GM19238 (cell line): ENCODE measurements around the gene TMEM131.

Source experiments
- DNase-seq: peaks from one replicate; pipeline ENCODE4 v3.0.0; 2011; ENCODE audit warnings: low spot score; ENCODE audit not compliant: insufficient read length

TMEM131 gene

GRCh38 chr2:97739893-97740245 lies 255.9 kb downstream of the TMEM131 start:
- no peak for DNase-seq

DNA sequence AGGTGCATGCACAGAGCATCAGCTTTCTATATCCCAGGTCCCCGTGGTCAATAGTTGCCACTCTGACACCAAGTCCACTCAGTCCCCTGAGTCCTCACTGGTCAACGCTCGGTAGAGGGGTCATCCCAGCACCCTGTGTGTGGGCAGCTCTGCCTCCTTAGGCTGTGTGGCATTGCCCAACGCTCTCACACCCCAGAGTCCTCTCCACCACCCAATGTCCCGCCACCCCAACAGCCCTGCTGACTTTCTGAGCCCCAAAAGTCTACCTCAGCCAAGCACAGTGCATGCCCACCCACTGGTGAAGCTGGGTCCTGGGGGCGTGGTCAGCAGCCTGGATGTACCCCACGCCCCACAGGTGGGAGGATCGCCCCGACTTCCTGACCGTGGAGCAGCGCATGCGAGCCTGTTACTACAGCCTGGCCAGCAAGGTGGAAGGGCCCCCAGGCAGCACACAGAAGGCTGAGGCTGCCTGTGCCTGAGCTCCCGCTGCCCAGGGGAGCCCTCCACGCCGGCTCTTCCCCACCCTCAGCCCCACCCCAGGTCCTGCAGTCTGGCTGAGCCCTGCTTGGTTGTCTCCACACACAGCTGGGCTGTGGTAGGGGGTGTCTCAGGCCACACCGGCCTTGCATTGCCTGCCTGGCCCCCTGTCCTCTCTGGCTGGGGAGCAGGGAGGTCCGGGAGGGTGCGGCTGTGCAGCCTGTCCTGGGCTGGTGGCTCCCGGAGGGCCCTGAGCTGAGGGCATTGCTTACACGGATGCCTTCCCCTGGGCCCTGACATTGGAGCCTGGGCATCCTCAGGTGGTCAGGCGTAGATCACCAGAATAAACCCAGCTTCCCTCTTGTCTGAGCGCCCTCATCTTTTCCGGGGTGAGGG lies 256.5 kb downstream of the TMEM131 start:
- DNase-seq, result no peak

- no peak for DNase-seq
Measured at GRCh38 chr2:97738179-97739019, 257.3 kb downstream of the TMEM131 start.

DNA sequence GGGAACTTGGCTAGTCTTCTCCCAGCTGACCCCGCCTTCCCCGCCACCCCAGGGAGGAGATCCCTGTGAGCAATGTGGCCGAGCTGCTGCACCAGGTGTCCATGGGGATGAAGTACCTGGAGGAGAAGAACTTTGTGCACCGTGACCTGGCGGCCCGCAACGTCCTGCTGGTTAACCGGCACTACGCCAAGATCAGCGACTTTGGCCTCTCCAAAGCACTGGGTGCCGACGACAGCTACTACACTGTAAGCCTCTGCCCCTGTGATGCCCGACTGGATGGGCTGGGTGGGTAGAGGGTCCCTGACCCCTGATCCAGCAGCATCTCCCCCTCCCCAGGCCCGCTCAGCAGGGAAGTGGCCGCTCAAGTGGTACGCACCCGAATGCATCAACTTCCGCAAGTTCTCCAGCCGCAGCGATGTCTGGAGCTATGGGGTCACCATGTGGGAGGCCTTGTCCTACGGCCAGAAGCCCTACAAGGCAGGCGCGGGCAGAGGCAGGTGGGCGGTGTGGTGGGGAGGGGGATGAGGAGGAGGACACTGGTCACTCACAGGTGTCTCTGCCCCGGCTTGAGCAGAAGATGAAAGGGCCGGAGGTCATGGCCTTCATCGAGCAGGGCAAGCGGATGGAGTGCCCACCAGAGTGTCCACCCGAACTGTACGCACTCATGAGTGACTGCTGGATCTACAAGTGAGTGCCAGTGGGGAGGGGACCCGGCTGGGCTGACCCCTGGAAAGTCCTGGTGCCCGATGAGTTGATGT lies 258.1 kb downstream of the TMEM131 start:
- DNase-seq, result no peak

DNA sequence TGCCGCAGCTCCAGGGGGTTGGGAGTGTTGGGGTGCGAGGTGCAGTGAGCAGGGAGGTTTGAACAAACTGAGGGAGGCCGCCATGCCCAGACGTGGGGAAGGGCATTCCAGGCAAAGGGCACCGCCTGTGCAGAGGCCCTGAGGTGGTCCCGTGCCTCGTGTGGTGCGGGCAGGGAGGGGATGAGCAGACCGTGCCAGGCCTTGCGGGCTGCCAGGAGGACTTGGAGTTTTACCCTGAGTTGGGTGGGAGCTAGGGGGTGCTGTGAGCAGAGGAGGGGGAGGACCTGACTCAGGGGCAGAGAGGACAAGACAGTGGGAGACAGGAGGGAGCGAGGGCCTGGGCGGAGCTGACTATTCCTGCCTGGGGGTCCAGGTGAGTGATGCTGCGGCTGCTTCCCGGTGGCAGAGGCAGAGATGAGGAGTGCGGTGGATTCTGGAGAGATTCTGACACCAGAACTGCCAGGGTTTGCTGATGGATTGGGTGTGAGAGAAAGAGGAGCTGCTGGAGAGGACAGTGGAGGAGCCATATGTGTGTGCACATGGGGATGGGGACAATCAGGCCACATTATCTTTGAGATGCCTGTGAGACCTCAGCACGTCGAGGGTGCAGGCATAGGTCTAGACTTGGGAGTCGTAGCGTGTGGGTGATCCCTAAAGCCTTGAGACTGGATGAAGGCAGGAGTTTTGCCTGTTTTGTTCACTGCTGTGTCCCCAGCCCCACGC lies 259.0 kb downstream of the TMEM131 start:
- no peak for DNase-seq

GRCh38 chr2:97736185-97736584 lies 259.6 kb downstream of the TMEM131 start:
- no peak for DNase-seq

GRCh38 chr2:97735161-97735561 lies 260.6 kb downstream of the TMEM131 start:
- no peak for DNase-seq

DNA sequence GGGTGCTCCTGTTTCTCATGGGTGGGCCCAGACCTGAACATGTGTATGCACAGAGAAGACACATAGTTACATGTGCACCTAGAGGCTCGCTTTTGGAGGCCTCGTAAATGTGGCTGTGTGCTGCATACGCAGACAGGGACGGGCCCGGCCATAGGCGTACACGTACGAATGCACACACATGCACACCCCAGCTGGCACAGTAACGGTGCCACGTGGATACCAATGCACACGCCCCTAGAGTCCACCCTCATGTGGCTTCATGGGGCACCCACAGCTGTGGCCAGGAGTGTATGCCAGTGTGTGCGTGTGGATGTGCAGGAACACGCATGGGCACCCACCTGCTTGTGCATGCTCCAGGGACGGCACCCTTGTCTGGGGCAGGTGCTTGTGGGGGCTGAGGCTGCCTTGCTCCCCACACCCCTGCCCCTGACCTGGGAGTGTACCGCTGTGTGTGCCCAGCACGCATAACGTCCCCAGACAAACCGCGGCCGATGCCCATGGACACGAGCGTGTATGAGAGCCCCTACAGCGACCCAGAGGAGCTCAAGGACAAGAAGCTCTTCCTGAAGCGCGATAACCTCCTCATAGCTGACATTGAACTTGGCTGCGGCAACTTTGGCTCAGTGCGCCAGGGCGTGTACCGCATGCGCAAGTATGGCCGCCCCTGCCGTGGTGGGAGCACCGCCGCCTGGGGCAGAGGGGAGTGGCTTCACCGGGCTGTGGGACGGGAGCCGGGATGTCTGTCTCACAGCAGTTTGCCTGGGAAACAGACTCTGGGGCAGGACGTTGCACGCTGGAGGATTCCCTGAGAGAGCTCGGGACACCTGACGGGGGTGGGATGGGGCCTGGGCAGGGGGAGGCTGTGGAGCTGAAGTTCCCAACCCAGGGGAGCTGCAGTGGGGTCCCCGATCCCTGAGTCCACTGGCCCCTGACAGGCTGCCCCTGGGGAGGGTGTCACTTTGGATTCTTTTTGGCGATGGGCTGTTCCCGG lies 261.4 kb downstream of the TMEM131 start:
- no peak for DNase-seq

DNA sequence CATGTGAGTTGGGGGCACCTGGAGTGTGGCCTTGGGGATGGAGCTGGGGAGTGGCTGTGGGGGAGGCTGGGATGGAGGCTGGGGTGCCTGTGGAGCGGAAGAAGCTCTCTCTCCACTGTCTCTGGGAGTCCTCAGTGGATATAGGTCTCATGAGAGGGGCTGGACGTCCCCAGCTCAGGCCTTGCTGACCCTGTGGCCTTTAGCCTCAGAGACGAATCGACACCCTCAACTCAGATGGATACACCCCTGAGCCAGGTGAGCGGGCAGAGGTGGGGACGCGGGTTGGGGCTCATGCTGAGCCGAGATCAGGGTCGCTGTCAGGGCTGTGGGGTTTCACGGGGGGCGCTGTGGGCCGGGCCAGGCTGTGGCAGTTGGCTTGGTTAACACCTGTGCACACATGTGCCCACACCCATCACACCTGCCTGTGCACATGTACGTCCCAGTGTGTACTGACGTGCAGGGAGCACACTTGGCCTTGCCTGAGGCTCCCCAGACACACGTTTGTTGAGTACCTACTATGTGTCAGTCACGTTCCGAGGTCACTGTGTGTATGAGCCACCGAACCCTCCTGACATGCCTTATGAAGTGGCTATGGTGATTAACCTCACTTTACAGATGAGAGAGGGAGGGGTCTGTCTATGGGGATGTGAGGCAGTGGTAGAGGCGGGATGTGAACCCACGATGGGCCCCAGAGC lies 262.3 kb downstream of the TMEM131 start:
- no peak for DNase-seq

DNA sequence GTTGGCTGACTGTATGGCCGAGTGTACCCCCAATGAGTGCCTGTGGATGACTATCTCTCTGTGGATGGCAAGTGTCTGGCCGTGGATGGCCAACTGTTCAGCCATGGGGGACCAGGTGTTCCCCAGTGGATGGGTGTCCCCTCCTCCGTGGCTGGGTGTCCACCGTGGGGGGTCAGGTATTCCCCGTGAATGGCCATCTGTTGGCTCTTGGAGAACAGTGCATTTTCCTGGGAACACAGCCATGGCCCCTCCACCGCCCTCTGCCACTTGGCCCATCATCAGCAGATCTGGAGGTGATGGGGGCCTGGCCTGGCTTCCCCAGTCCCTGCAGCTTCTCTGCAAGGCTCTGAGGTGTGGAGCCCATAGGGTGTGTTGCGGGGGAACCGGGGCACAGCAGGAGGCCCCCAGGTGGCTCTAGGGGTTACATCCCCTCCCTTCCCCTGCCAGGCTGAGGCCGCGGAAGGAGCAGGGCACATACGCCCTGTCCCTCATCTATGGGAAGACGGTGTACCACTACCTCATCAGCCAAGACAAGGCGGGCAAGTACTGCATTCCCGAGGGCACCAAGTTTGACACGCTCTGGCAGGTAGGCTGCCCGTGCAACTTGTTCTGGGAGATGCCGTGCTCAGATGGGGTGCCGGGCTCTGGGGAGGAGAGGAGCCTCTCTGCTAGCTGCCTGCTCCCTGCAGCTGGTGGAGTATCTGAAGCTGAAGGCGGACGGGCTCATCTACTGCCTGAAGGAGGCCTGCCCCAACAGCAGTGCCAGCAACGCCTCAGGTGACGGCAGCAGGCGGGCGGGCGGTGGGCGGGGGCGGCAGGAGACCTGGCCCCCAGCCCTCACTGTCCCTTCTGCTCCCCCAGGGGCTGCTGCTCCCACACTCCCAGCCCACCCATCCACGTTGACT lies 263.1 kb downstream of the TMEM131 start:
- no peak for DNase-seq

DNA sequence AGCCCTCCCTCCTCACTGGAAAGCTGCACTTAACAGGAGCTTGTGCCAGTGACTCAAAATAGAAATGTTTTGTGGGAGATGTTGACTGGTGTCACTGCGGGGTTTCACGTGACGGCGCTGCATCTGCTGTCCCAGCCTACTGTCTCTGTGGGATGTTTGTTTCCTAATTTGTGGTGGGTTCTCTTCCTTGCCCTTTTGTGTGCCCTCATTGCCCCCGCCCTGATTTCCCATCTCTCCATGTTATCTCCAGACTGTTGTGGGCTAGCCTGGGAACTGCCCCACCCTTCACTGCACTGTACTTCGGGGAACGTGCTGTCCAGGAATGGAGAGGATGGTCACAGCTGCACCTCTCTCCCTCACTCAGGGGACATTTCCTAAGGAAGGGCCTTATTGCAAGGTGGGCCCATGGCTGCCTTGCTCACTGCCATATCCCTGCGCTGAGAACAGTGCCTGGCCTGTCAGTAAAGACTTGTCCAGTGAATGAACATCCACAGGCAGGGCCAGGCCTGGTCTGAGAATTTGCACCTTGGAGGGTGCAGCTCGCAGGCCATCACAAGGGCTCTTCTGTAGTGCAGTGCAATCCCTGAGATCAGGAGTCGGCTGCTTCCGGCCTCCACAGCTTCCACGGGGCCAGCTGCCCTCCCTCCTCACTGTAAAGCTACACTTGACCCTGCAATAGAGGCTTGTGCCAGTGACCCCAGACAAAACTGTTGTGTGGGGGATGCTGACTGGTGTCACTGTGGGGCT lies 264.3 kb downstream of the TMEM131 start:
- no peak for DNase-seq

DNA sequence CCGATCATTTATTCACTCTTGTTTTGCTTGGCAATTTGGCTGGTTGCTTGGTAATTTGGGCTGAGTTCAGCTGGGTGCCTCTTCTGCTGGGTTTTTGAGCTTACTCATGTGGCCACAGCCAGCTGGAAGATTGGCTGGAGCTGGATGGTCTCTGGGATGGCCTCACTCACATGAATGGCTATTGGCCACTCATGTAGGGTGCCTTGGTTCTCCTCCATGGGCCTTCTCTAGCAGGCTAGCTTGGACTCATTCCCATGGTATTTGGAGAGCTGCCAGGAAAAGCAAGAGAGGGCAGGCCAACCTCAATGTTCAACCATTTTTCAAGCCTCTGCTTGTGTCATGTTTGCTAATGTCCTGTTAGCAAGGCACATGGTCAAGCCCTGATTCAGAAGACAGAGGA lies 265.5 kb downstream of the TMEM131 start:
- no peak for DNase-seq

- DNase-seq, result no peak
Measured at GRCh38 chr2:97728091-97728731, 267.5 kb downstream of the TMEM131 start.

GRCh38 chr2:97727296-97727695 lies 268.5 kb downstream of the TMEM131 start:
- DNase-seq, result no peak

DNA sequence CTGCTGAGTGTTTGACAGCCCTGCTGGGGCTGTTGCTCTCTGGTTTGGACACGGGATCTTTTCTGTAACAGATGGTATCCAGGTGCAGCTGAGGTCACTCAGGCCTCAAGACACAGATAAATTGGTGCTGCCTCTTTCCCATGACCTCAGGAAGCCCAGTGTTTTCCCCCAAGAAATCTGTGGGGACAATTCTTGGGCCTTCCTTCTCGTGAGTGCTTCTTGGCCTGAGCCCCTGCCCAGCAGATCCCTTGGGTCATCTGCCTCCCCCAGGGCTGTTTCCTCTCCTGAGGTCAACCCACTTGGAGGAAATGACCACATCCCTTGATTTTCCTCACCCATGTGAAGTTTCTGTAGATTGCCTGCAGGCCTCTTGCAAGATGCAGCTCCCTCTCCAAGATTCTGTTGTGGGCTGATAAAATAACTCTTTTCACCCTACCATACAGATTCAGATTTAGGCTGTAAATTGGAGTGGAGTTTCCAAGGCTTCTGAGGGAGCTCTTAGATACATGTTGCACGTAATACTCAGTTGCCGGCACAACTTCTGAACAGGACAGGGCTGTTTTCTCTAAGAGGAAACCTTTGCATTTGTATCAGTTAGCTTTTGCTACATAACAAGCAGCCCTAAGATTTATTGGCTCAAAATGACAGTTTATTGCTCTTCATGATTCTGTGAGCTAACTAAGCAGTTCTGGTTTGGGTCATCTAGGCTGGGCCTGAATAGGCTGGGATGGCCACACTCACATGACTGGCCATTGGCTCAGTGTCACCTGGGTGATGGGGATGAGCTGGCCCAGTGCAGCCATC lies 269.3 kb downstream of the TMEM131 start:
- no peak for DNase-seq

DNA sequence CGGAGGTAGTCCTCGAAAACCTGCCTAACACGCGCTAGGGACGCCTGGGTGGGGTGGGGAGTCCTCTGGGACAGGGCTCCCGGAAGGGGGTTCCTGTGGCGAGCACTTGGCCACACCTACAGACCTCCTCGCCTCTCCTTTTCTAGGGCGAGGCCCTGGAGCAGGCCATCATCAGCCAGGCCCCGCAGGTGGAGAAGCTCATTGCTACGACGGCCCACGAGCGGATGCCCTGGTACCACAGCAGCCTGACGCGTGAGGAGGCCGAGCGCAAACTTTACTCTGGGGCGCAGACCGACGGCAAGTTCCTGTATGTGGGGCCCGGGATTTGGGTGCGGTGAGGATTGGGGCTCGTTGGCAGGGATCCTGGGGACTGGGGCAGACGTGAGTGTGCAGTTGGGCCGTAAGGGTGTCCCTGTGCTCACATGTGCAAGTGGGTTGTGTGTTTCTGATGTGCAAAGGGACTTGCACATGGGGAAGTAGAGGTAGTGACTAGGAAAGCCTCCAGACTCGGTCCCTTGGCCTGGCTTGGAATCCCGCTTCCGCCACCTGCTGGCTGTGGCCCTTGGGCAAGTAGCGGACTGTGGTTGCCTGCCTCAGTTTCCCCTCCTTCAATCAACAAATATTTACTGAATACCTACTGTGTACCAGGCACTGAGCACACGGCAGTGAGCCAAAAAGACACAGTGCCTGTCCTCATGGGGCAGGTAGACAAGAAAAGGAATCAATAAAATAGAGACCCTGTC lies 270.6 kb downstream of the TMEM131 start:
- no peak for DNase-seq
